ENCODE data around the gene MRPL27.
A peak's percentile ranks its signal among the peaks of the same experiment; 100 is the strongest.

Gene MRPL27

DNA sequence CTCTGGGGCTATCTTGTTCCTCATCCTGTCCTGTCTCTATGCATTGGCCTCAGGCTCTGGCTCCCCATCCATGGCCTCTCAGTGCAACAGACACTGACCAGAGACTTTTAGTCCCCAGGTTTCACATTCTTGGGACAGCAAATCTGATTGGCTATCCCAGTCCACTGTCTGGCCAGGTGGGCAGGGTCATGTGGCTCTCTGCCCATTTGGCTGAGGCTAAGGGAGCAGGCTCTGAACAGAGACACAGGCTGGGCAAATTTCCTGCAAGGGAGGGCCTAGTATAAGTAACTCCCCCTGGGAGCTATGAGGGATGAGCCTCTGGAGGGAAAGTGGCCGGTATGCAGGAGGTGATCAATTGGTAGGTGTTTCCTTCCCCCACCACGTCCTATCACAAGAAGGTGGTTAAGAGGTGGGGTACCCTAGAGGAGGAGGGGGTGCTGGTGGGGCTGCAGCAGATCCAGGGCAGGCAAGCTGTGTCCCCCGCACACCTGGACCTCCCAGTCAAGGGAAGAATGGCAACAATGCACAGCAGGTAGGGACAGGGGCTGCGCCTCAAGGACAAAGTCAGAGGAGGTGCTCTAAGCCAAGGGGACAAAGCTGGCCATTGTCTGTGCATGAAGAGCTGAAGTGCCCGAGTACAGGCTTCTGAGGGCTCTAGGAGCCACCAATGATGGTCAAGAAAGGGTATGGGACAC is 13.8 kb downstream of the MRPL27 start:
- no peak for DNase-seq

DNA sequence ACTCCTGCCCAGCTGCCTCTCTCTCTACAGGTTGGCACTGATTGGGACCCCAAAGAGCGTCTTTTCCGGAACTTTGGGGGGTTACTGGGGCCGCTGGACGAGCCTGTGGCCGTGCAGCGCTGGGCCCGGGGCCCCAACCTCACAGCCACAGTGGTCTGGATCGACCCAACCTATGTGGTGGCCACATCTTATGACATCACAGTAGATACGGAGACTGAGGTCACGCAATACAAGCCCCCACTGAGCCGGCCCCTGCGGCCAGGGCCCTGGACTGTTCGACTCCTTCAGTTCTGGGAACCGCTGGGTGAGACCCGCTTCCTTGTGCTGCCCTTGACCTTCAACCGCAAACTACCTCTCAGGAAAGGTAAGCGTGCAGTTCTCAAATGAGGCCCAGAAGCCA is 14.8 kb downstream of the MRPL27 start:
- DNase-seq: no peak

DNA sequence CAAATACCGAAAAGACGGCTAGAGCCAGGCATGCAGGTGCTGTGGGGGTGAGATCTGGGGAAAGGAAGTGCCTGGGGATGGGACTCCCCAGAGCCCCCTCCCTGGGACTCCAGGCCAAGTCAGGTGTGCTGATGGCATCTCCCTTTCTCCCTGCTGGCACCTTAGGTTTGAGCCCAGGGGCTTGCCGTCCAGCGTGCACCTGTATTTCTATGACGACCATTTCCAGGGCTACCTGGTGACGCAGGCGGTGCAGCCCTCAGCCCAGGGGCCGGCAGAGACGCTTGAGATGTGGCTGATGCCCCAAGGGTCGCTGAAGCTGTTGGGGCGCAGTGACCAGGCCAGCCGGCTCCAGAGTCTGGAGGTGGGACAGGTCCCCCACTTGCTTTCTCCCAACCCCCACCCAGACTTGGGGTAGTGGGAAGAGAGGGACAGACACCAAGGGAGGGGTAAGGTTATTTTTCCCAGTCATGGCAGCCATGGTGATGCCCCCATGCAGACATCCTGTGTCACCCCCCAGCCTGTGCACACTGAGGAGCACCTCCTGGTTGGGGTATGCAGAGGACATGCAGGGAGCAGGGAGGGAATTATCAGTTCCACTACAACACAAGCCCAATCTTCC is 16.0 kb downstream of the MRPL27 start:
- DNase-seq: no peak

DNA sequence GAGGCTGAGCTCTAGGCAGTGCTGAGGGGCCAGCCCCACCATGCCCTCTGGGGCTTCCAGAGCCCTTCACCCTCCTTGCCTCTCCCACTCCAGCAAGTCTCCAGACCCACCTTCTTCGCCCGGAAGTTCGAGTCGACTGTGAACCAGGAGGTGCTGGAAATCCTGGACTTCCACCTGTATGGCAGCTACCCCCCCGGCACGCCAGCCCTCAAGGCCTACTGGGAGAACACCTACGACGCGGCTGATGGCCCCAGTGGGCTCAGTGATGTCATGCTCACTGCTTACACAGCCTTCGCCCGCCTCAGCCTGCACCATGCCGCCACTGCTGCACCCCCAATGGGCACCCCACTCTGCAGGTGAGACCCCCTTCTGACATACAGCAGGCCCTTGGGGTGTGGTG is 16.6 kb downstream of the MRPL27 start:
- DNase-seq: no peak

DNA sequence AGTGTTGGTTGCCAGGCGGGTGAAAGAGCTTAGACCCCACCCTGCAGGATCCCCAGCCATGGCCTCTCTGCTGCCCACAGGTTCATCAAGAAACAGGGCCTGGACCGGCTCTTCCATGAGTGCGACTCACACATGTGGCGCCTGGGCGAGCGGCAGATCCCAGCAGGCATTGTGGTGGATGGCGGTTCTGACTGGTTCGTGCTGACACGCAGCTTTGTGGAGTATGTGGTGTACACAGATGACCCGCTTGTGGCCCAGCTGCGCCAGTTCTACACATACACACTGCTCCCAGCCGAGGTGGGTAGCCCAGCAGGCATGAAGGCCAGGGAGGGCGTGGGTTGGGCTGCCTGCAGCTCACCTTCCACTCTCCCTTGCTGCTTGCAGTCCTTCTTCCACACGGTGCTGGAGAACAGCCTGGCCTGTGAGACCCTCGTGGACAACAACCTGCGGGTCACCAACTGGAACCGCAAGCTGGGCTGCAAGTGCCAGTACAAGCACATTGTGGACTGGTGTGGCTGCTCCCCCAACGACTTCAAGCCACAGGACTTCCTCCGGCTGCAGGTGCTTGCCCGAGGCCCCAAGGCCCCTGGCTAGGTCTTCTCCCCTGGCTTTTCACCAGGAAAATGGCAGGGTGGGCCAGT is 17.2 kb downstream of the MRPL27 start:
- DNase-seq: peak; percentile 31

DNA sequence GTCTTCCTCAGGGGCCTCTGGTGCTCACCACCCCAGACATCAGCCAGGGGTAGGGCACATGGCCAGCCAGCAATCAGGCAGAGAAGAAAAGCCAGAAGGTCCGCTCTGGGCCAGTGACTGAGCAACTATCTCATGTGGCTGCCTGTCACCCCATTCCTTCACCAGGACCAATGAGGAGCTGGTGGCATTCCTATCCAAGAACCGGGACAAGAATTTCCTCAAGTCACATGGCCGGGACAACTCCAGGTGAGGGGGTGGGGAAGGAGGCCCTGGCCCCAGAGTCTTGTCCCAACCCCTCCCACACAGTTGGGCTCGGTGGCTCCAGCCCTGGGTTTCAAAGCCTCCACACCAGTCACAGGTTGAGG is 17.7 kb downstream of the MRPL27 start:
- DNase-seq: no peak

DNA sequence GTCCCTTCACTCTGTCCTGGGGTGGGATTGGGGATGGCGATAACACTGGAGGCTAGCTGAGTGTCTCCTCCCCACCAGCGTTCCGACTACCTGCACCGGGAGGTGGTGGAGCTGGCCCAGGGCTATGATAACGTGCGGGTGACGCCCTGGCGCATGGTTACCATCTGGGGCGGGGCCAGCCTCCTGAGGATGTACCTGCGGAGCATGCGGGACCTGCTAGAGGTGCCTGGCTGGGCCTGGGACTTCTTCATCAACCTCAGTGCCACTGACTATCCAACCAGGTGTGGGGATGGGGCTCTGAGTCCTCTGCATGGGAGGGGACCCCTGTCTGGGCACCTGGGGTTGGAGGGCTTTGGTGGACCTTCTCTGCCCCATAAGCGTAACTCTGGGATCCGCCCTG is 18.2 kb downstream of the MRPL27 start:
- no peak for DNase-seq

DNA sequence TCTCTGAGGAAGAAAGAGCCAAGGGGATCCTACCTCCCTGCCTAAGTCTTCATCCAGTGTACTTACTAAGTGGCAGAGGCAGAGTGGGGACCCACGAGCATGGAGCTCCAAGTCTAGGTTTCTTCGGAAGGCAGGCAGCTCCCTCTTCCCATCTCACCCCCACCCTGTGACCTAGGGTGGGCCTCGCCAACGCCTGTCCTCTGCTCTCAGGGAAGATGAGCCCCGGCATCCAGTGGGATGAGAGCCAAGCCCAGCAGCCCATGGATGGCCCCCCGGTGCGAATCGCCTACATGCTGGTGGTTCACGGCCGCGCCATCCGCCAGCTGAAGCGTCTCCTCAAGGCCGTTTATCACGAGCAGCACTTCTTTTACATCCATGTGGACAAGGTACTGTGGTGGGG is 18.8 kb downstream of the MRPL27 start:
- DNase-seq: no peak

DNA sequence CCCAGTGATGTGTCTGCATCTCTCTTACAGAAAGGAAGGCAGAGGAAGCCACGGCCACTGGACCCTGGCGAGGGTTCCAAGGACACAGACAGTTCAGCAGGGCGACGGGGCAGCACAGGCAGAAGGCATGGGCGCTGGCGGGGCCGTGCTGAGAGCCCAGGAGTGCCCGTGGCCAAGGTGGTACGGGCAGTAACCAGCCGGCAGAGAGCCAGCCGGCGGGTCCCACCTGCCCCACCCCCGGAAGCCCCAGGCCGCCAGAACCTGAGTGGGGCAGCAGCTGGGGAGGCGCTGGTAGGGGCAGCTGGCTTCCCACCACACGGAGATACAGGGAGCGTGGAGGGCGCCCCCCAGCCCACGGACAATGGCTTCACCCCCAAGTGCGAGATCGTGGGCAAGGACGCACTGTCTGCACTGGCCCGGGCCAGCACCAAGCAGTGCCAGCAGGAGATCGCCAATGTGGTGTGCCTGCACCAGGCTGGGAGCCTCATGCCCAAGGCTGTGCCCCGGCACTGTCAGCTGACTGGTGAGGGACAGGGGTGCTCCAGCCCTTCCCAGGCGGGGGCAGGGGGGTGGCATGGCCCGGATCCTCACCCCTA is 19.3 kb downstream of the MRPL27 start:
- no peak for DNase-seq

DNA sequence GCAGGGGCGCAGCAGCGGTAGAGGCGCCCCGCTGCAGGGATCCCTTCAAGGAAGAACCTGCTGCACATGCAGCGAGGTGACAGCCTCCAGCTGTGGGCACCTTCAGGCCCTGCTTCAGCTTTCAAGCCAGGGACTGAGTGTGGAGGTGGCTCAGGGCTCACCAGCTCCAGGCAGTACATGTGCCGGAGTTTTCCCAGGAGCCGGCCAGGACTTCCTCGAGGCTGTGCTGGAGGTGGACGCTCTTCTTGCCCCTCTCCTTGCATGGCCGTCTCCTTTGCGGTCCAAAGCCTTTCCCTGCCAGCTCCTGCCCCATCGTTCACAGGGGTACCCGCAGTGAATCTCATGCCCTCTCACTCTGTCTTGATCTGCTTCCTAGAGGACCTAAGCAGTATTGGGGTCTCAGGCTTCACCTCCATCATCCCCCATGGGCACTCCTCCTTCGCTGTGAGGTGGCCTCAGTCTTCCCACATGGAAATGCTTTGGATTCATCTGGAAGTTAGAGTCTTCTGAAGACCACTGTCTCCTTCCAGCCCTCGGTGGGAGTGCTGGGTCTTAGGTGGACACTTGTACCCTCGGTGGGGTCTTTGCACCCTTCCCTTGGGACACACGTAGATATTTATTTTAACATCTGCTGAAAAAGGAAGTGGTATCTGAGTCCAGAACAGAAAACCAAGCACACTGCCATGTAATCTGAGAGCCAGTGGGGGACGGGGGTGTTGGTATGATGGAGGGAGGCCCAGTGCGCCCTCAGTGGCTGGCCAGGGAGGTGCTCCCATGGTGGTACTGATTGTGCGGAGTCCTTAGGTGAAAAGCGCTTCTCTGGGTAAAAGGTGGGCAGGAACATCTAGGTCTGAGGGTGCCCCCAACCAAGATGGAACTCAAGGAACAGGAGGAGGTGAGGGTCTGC is 20.0 kb downstream of the MRPL27 start:
- DNase-seq: no peak

DNA sequence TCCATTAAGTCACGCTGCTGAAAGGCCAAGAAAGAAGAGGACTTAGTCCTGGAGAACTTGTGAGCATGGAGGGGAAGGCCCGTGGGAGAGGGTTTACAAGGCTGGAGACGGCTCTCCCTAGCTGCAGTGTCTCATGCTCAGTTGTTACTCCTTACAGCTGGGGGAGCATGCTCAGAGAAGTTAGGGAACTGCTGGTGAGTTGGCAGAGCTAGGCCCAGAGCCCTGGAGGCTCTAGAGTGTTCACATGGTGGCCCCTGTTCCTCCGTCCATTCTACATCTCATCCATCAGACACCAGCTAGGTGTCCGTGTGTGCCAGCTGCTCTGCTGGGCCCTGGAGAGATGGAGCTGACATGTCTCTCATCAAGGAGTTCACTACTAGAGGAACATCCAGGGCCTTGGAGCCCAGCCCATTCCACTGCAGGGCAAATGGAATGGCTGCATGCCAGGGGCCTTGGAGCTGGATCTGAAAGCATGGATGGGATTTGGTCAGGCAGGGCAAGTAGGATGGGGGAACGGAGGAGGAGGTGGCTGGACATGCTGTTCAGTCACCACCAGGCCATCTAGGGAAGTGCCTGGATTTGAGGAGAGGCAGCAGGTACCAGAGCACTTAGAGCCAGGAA is 20.8 kb downstream of the MRPL27 start:
- DNase-seq: no peak

DNA sequence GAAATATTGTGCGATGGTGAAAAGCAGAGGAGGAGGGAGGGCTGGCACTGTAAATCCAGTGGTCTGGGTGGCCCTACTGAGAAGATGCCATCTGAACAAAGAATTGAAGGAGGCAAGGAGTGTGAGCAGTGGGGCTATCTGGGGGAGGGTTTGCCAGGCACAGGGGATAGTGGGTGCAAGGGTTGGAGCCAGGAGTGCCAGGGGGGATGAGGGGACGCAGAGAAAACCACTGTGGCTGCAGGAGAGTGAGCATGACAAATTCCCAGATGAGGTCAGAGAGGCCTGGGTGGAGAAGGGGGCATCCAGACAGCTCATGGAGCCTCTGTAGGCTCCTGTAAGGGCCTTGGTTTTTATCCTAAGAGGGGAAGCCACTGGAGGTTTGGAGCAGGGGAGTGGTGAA is 22.3 kb downstream of the MRPL27 start:
- no peak for DNase-seq

DNA sequence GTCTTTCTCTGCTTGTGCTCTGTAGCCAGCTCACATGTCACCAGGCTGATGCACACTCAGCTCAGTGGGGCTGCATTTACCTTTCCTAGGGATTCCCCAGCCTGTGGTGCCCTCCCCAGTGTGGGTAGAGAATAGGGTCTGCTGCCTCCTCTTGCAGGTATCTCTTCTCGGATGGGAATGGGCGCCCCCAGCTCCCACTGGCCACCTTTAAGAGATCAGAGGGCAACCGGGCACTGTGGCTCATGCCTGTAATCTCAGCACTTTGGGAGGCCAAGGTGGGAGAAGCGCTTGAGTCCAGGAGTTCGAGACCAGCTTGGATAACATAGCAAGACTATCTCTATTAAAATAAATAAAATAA is 23.8 kb downstream of the MRPL27 start:
- DNase-seq: no peak

DNA sequence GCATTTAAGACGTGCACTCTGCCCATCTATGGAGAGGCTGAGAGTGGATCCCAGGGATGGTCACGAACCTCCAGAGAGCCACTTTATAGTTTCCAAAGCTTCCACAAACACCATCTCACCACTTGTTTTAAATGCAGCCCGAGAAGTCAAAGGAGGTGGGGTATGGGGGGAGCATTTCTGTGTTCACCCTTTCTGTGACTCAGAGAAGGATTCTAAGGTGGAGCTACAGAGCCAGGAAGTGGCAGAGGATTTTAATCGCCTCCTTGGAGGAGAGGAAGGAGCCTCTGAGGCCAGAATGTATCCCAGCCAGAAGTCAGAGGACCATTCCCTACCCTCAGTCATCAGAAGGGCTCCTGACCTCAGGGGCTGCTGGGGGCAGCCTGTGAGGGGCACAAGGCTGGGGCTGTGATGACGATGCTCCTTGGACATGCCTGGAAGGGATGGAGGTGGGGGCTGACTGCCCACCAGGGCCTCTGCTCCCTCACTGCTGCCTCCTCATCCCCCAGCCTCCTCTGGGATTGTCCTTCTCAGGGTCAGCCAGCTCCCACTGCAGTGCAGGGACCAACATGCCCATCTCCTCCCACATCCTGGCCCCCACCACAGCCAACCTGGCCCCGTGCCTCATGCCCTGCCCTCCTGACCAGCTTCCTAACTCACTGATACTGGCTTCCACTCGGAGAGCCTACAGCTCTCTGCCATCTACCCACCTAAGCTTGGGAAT is 24.3 kb downstream of the MRPL27 start:
- no peak for DNase-seq

DNA sequence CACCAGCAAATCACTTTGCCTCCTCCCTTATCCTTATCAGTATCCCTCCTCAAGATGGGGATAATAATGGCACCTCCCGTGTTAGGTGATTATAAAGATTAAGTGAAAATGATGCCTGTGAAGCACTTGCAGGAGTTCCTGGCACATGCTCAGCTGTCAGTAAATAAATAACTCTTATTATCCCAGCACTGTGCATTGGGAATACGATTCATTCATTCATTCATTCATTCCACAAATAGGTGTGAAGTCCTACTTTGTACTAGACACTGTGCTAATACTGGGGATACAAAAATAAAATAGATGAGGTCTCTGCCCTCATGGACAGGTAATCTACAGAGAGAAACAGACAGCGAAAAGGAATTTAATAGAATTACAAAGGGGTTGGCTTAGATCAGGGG is 25.1 kb downstream of the MRPL27 start:
- no peak for DNase-seq

DNA sequence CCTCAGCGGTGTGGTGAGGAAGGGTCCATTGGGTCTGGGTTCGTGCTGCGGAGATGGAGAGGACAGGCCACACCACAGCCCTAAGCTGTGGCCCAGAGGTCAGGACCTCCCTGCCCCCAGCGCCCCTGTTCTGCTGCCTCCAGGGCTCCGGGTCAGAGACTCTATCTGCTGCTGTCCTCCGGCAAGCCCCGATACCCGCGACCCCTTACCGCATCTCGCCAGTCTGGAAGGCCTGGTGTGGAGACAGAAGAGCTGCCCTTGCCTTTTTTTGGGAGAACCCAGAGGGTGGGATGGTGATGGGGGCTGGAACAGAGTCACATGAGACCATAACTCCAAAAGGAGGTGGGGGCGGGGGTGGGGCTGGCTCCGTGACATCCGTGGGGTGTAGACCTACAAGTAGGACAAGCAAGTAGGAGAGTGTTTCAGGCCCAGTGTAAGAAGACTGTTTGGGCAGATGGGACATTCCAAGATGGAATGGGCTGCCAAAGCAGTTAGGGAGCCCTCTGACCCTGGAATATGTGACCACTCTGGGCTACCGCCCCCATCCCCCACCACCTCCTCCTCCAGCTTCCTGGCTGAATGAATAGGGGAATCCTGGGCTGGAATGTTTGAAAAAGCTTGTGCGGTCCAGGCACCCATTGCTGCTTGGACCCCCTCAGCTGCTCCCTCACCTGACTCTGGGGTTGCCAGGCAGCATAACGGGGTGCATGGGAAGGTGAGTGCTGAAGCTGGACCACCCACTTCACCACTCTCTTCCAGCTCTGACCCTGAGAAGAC is 25.7 kb downstream of the MRPL27 start:
- no peak for DNase-seq

DNA sequence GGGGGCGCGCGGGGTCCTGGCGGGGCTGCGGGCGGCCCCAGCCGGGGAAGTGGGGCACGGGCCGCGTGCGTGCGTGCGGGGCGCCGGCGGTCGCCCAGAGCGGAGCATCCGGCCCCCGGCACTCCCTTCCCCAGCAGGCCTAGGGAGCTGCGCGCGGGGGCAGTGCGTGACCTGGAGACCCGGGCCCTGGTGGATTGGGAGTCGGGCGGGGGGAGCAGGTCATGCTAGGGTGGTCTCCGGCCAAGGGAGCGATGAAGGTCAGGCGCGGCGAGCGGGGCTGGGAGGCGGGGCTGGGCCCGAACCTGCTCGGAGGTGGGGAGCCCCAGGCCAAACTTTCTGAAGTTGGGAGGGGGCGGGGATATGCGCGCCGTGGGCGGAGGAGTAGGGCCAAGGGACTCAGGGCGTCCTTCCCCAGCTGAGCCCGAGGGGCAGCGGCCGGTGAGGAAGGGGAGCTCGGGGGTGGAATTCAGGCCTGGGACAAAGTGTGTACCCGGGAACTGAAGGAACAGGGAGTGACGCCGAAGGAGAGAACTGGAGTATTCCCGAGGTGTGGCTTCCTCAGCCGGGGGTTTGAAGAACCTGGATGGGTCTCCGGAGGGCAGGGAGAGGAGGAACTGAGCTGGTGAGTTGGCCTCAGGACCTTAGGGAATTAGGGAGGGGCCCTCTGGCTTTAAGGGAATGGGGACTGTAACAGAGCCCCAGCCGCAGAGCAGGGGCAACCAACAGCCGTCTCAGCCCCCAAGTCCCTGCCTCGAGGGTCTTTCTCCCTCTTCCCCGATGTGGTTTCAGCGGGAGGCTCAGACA is 26.5 kb downstream of the MRPL27 start:
- peak; percentile 65 for DNase-seq

DNA sequence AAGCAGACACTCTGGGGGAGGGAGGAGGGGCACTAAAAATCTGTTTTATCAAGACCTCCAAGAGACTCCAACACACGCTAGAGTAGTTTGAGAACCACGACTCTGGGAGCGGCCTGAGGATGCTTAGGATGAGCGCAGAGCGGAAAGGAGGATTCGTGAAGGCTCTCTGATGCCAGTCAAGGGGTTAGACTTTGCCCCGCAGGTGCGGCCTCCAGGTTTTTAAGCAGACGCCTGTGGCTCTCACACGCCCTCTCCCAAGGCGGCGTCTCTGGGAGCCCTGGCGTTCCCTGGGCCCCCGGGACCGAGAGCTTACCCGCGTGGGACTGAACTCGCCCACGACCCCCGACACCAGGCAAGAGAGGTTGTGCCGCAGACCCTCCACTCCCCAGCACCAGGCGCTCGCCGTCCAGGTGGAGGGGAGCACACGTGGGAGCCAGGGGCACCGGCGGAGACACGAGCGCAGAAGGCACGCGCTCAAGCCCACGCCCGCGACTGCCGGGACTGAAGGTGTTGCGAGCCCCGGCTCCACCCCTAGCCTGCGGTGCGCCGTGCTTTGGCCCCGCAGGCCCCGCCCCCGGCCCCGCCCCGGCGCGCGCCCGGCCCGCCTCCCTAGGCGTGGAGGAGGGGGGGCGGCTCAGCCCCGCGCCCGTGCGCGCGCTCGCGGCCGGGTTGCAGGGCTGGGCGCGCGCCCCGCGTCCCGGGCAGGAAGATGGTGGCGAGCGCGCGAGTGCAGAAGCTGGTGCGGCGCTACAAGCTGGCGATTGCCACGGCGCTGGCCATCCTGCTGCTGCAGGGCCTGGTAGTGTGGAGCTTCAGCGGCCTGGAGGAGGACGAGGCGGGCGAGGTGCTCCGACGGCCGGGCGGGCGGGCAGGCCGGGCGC is 27.3 kb downstream of the MRPL27 start, which contains the start of gene XYLT2:
XYLT2 (plus strand) TSS at position 695 of the 881 bp plus-strand sequence; CDS start at position 710, 15 bp downstream.
- peak; percentile 98 for DNase-seq

DNA sequence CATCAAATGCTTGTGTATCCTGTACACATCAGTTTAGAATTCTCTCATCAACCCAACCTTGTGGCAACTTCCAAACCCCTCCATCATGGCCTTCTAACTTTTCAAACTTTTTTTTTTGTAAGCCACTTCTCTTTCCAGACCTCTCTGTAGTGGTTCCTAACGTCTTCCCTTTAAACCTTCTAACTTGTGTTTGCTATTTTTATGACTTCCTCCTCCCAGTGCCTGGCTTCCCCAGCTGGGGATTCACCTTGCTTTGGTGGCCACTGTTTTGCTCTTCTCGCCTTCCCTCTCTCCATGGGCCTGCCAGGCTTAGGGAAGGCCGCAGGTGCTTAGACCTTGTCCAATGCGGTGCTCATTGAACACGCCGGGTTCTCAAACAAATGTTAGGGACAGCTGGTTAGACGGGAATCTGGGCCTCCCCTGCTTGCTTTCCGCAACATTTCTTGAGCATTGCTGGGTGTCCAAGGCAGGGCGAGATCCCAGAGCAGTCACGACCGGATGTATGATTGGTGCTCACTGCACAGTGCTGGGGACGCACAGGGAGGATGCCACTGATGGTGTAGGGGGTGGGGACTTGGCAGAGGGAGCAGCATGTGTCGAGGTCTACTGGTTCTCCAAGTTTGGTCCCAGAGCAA is 28.1 kb downstream of the MRPL27 start:
- DNase-seq: peak; percentile 78
